Measurements from ENCODE around the gene MBNL1. TPM values are rescaled to one million over a fixed set of nuclear protein-coding genes. Genes with fewer than 3 reads are reported as not detected.
A peak's percentile ranks its signal among the peaks of the same experiment; 100 is the strongest.

Gene MBNL1
- polyA plus RNA-seq, 1 donor (not counting 4 experiments of a cell fraction or from before 2014, with no cell fraction given), result 58.3 TPM

DNA sequence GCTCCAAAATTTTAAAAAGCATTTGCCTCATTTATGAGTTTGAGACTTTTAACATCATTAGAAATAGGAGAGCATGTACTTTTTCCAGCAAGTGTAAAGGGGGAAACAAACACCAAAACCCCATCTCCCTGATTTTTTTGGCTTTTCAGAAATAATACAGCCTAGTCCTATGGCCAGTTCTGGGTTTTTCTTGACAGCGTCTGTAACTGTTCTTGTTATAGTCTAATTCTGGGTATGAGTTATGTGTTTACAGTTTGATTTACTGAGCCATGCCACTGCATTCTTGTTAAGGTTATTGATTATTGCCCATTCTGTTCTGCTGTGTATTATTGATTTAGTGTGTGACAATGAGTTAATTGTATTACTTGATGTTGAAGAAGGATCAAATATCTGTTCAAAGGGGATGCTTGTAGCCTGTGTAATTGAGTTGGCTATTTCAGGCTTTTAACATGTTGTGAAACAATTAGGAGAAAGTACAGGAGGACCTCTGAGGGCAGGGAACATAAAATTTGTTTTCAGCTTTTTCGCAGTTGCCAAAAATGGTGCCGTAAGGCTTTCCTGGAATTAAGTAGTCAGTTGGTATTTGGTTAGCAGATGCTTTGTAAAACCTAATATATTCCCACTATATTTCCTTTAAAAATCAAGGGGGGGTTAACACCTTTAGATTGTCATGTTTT is 46.1 kb downstream of the MBNL1 start:
- FAIRE-seq, result no peak
- Histone ChIP-seq H4K20me1 (ENCODE audit: control insufficient read depth, extremely low read depth, insufficient read depth, low read length) (no peaks in the 10 kb centered on the region), H3K36me3 (ENCODE audit: control insufficient read depth in 2 of 2, extremely low read depth in 1 of 2, insufficient read depth in 2 of 2, low read length in 2 of 2) (peaks cover 0 to 5% of the 10 kb centered on the region in 2 experiments), H3K79me2 (ENCODE audit: control insufficient read depth, insufficient read depth, low read length) (peaks cover 77% of the 10 kb centered on the region), H3K4me3 (ENCODE audit: control insufficient read depth in 2 of 3, extremely low read depth in 1 of 3, insufficient read depth in 2 of 3, low read depth in 1 of 3, low read length in 3 of 3) (no peak overlapping the region), H3K4me2 (ENCODE audit: control insufficient read depth, extremely low read depth, insufficient read depth, low read depth, low read length) (no peak overlapping the region), H3K4me1 (ENCODE audit: control insufficient read depth, extremely low read depth, insufficient read depth, low read length) (peaks cover 17% of the 10 kb centered on the region), H3K9ac (ENCODE audit: control insufficient read depth, extremely low read depth, insufficient read depth, low read length) (no peak overlapping the region), H2AFZ (ENCODE audit: control insufficient read depth, low read length) (no peak overlapping the region), H3K27ac (ENCODE audit: control insufficient read depth, insufficient read depth, low read length) (no peak overlapping the region), H3K27me3 (ENCODE audit: control insufficient read depth, extremely low read depth, insufficient read depth, low read length) (no peaks in the 10 kb centered on the region), H3K9me1 (ENCODE audit: control insufficient read depth, extremely low read depth, insufficient read depth, low read length) (no peaks in the 10 kb centered on the region), H3K9me3 (ENCODE audit: control insufficient read depth, low read depth, low read length) (no peaks in the 10 kb centered on the region)
- DNase-seq (ENCODE audit: low read depth, low spot score), result no peak
- no peak for TF ChIP-seq EZH2 (IDR thresholded peaks at IDR 0.05; ENCODE audit: low read length)
- TF ChIP-seq, protein P1, sequence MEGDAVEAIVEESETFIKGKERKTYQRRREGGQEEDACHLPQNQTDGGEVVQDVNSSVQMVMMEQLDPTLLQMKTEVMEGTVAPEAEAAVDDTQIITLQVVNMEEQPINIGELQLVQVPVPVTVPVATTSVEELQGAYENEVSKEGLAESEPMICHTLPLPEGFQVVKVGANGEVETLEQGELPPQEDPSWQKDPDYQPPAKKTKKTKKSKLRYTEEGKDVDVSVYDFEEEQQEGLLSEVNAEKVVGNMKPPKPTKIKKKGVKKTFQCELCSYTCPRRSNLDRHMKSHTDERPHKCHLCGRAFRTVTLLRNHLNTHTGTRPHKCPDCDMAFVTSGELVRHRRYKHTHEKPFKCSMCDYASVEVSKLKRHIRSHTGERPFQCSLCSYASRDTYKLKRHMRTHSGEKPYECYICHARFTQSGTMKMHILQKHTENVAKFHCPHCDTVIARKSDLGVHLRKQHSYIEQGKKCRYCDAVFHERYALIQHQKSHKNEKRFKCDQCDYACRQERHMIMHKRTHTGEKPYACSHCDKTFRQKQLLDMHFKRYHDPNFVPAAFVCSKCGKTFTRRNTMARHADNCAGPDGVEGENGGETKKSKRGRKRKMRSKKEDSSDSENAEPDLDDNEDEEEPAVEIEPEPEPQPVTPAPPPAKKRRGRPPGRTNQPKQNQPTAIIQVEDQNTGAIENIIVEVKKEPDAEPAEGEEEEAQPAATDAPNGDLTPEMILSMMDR (optimal IDR thresholded peaks at IDR 0.05 in 1 of 3, IDR thresholded peaks at IDR 0.05 in 1 of 3, conservative IDR thresholded peaks at IDR 0.05 in 1 of 3; ENCODE audit: extremely low read depth in 1 of 3, insufficient read depth in 2 of 3, low read length in 3 of 3), result no peak
- dilution Hi-C loops (cut with MboI; ENCODE audit: extremely low pct_ligation_motif_present, low sequenced_read_pairs), result no loop called here

DNA sequence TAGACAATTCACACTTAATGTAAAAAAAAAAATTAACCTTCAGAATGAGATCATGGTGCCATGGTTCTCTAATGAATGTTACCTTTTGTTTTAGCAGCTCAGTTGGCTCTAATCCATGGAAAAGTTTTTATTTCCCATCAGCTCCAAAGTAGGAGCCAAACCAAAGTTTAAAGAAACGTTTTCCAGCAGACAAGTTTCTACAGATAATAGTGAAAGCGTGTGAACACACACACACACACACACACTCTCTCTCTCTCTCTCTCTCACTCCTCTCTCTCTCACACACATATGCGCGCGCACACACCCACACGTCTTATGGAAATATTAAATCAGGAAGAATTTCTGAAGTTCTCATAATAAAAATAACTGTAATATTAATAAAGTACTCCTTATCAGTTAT is 46.9 kb downstream of the MBNL1 start:
- Histone ChIP-seq H3K4me1 (ENCODE audit: control insufficient read depth, extremely low read depth, insufficient read depth, low read length) (peaks cover 11% of the 10 kb centered on the region), H4K20me1 (ENCODE audit: control insufficient read depth, extremely low read depth, insufficient read depth, low read length) (no peaks in the 10 kb centered on the region), H3K4me2 (ENCODE audit: control insufficient read depth, extremely low read depth, insufficient read depth, low read depth, low read length) (peak overlapping the region; percentile 20), H3K27ac (ENCODE audit: control insufficient read depth, insufficient read depth, low read length) (no peak overlapping the region), H3K4me3 (ENCODE audit: control insufficient read depth in 2 of 3, extremely low read depth in 1 of 3, insufficient read depth in 2 of 3, low read depth in 1 of 3, low read length in 3 of 3) (no peak overlapping the region), H3K27me3 (ENCODE audit: control insufficient read depth, extremely low read depth, insufficient read depth, low read length) (no peaks in the 10 kb centered on the region), H3K9me1 (ENCODE audit: control insufficient read depth, extremely low read depth, insufficient read depth, low read length) (no peaks in the 10 kb centered on the region), H3K36me3 (ENCODE audit: control insufficient read depth in 2 of 2, extremely low read depth in 1 of 2, insufficient read depth in 2 of 2, low read length in 2 of 2) (peaks cover 0 to 5% of the 10 kb centered on the region in 2 experiments), H3K9me3 (ENCODE audit: control insufficient read depth, low read depth, low read length) (no peaks in the 10 kb centered on the region), H2AFZ (ENCODE audit: control insufficient read depth, low read length) (peak overlapping the region; percentile 32), H3K9ac (ENCODE audit: control insufficient read depth, extremely low read depth, insufficient read depth, low read length) (no peak overlapping the region), H3K79me2 (ENCODE audit: control insufficient read depth, insufficient read depth, low read length) (peaks cover 76% of the 10 kb centered on the region)
- no peak for FAIRE-seq
- no peak for DNase-seq (ENCODE audit: low read depth, low spot score)
- dilution Hi-C loops (cut with MboI; ENCODE audit: extremely low pct_ligation_motif_present, low sequenced_read_pairs), result no loop called here
- no peak for TF ChIP-seq EZH2 (IDR thresholded peaks at IDR 0.05; ENCODE audit: low read length)
- TF ChIP-seq, protein P1 (optimal IDR thresholded peaks at IDR 0.05 in 1 of 3, IDR thresholded peaks at IDR 0.05 in 1 of 3, conservative IDR thresholded peaks at IDR 0.05 in 1 of 3; ENCODE audit: extremely low read depth in 1 of 3, insufficient read depth in 2 of 3, low read length in 3 of 3), result no peak
